HG02610 (cell line): Measurements from ENCODE around the gene CDK14.

ENCODE experiments used
- ATAC-seq: cut with Tn5 transposase; IDR thresholded peaks from one replicate; pipeline ENCODE4 v1.9.1; 2021; ENCODE audit warnings: mild to moderate bottlenecking, moderate library complexity; ENCODE audit not compliant: unreplicated experiment

Gene CDK14

DNA sequence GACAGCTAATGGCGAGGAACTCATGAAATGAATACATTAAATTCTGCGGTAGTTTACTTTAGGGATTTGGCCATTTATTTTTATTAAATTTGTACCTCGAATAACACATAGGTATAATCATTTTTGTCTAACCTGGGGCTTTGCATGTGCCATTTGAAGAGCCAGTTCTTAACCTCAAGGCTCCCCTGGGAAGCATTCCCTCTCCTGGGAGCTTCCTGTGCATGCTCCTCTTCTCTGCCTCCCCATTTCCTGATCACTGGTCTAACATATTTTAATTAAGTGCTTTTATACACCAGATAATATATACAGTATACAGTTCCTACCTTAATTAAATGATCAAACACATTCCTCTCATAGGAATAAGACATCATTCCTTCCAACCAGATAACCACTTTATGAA, 484.2 kb downstream of the CDK14 start:
- no peak for ATAC-seq

GRCh38 chr7:91082038-91082437, 485.9 kb downstream of the CDK14 start:
- no peak for ATAC-seq

GRCh38 chr7:91082852-91083495, 486.9 kb downstream of the CDK14 start:
- ATAC-seq = no peak

DNA sequence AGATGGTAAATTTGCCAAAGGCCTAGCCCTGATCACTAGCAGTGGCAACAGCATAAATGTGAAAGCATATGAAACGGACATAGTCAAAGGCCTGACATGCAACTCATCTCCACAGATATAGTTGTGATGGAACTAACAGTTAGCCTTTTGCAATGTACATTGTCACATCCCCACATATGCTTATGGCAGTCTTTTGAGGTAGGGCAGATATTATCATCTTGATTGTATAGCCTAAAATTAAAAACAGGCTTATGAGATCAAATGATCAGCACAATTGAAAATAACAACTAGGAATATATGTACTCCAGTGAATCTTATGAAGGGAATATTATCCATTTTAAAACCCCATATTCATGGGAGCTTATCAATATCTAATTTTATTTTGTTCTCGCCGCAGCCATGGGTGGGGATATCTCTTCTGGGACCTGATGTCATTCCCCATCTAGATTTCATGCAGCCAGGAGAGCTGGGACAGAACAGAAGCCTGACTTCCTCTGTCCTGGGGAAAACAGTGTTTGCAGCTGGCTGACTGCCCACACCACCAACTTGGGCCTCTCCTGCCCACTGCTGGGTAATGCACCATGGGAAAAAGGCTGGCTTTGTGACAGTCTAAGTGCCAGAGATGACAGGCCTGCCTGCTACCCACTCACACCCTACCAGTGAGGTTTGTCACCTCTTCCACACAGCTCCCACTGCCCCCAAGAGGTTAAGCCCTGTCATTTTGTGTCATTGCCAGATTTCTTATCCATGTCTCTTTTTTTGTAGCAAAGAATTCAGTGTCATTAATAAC, 487.9 kb downstream of the CDK14 start:
- ATAC-seq = no peak

- ATAC-seq = no peak
These were observed 489.1 kb downstream of the CDK14 start for GRCh38 chr7:91085175-91085574.

DNA sequence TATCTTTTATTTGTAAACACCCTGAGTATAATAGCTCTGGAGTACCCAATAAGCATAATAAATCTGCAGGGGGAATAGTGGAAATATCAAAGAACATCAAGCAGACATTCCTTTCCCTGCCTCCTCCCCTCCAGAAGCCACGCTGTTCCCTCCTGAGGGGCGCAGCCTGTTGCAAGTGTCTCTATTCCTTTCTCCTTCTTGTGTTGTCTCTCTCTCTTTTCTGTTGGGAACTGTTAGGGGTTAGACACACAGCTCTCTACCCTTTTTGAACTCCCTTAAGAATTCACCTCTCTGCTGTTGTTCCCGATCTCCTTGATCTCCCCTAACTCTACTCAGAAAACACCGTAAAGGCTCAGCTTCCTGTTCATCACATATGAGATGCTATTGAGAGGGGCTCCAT, 490.1 kb downstream of the CDK14 start:
- no peak for ATAC-seq

DNA sequence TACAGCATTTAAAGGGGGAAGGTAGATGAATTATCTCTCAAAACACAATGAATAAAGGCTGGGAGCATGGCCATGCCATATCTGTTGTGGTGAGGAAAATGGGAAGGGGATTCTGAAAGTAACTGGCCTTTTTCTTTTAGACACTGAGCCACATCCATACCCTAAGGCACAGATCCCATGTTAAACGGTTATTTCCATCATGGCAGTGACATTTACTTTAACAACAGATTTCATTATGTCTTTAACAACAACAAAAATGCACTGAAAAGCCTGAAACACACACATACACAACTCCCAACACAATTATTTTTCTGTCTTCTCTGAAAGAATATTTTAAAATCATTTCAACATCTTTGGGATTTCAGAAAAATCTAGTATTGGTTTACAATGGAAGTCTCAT, 492.0 kb downstream of the CDK14 start:
- ATAC-seq = no peak

DNA sequence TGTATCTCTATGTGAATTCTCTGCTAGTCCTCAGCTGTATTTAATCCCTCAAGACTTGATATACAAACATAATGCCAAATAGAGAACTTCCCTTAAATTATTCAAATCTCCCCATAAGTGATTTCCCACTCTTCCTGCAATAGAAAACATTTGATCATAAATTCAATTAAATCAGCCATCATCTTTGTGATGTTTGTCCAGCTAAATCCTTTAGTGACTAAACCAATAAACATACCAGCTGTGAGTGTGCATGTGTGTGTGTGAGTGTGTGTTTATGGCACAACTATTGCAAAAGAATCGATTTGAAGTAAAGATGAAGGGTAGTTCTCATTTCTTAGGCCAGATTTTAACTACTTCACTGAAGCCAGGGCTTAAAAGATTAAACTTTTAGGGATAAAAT, 492.6 kb downstream of the CDK14 start:
- ATAC-seq = no peak

- peak; percentile 71 for ATAC-seq
These were observed 493.4 kb downstream of the CDK14 start for GRCh38 chr7:91089382-91089963.

DNA sequence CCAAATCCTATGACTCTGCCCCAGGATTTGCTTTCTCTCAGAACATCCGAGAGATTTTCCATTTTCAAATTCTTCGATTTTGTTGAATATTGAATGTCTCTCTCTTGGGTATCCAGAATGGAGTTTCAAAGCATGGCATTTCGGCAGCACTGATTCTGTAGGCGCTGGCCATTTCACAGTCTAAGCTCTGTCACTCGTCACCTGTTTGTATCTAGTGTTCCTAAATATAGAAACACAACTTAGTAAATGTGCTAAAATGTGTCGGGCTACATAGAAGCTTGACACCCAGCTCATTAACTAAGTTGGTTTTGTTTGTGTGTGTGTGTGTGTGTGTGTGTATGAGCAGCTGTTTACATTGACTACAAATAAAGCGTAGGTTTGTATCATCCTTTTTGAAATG, 494.6 kb downstream of the CDK14 start:
- no peak for ATAC-seq

- no peak for ATAC-seq
These were observed 495.5 kb downstream of the CDK14 start for GRCh38 chr7:91091631-91092030.

DNA sequence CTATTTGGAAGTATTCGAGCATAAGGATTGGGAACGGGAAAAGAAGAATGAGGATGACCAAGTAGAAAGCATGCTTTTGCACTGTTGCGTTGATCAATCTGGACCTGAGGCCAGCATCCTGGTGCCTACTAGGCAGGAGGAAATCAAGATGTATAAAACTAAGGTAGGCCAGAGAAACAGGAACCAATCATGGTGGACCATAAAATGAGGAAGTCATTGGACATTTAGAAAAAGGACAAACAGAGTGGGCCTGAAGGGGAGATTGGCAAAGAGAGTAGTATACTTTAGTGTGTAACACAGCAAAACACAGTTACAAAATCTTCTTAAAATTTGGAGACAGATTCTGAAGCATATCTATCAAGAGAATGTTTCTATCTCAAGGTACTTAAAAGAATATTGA, 497.1 kb downstream of the CDK14 start:
- no peak for ATAC-seq

GRCh38 chr7:91098566-91098965, 502.4 kb downstream of the CDK14 start:
- ATAC-seq = no peak

GRCh38 chr7:91103363-91103762, 507.2 kb downstream of the CDK14 start:
- ATAC-seq = no peak

- ATAC-seq = no peak
These were observed 511.3 kb downstream of the CDK14 start for GRCh38 chr7:91107460-91107859.

DNA sequence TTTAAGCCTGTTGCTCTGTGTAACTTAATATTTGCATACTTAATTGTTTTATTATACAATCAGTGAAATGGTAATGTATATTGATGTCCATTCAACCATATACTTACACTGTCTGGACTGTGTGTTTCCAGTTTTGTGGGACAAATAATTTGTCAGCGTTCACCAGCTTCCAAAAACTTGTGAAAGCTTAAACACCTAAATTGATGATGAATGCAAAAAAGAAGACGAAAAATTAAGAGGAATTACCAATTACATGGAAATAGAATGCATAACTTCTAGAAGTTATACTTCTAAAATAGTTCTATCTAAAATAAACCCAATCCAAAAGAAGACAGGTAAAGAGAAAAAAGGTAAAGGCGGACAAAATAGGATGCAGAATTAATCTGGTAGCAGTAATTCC, 513.1 kb downstream of the CDK14 start:
- ATAC-seq = no peak

DNA sequence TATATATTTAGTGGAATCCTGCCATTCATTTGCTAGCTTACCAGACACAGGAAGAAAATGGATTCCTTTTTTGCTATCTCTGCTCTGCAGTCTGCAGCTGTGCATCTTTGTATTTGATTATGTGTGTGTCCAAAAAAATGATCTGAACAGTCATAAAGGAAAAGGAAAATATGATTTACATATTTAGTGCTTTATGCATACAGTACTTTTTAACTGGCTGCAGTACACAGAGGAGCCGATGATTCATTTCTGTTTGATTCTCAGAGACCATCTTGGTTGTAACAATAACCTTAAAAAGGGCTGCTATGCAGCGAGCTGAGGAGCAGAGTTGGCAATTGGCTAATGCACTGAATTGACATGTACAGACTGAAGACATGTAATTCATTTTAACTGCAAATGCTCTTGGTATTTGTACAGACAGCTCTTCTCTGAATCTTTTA, 516.8 kb downstream of the CDK14 start:
- peak; percentile 57 for ATAC-seq

DNA sequence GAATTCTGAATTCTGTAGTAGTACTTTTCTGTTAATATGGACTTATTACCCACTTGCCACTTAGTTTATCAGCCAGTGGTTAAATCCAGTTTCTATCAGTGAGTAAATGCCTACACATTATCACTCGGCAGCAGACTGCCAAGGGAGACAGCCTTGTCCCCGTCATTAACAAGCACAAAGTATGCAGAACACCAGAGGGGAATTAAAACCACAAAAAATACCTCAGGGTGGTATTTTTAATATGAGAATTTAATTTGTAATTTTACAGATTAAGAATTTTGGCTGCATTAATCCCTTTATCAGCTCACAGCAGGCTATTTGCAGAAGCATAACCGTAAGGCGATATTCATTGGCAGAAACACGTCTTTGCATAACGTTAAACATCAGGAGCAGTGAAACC, 518.1 kb downstream of the CDK14 start:
- ATAC-seq = no peak

- no peak for ATAC-seq
These were observed 530.6 kb downstream of the CDK14 start for GRCh38 chr7:91126762-91127161.

DNA sequence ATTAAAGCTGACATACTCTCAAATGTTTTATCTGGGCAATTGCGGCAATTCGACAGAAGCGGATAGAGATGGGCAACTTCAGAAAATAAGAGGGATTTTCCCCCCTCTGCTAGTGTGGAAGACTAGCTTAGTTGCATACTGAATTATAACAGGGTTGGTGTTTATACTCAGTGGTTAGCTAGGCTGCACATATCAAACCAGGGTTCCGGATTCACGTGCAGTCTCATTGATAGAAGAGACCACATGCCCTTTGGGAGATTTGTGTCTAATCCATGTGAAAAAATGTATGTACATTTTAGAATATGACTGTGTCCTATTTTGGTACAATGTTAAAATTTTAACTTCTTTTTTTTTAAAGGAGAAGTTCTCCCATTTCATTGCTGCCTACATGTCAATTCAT, 531.2 kb downstream of the CDK14 start:
- no peak for ATAC-seq

DNA sequence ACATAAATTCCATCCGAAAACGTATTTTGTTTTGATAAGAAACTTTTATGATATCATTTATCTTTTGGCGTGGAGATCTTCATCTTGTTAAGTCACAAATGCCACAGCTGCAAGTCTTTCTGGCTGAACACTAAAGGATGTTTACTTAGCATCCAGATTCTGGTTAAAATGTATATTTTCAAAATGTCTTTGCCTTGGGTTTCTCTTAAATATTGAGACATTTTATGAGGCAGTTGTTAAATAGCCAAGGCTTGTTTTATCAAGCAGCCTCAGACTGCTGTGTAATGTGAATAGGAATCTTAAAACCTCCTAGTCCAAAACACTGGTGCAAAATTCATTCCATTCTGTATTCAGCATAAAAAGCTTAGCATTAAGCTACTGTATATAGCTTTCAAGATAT, 531.8 kb downstream of the CDK14 start:
- no peak for ATAC-seq

GRCh38 chr7:91128683-91129348, 532.7 kb downstream of the CDK14 start:
- ATAC-seq = no peak
